Tibial nerve (tissue), 3 donors: ENCODE data around the gene EXTL1.

Source experiments
- CTCF ChIP-seq, 5 experiments: fragments of 200-600 bp in 3 of 5; fragments of 450-650 bp in 2 of 5; sonication (generic) in 3 of 5; IDR thresholded peaks; one replicate each; pipeline ENCODE4 v1.5.1; 2016 to 2019; ENCODE audit warnings: antibody characterized with exemption in 5 of 5, mild to moderate bottlenecking in 3 of 5, moderate library complexity in 2 of 5
- POLR2A ChIP-seq, 2 donors: fragments of 450-650 bp; IDR thresholded peaks; one replicate each; pipeline ENCODE4 v1.6.1; 2017; ENCODE audit warnings: antibody characterized with exemption in 2 of 2, mild to moderate bottlenecking in 2 of 2, moderate library complexity in 2 of 2

GRCh38 chr1:26079178-26079563 is 57.6 kb downstream of the EXTL1 start:
- TF ChIP-seq CTCF (IDR thresholded peaks at IDR 0.05), result no peak
- no peak for TF ChIP-seq POLR2A (IDR thresholded peaks at IDR 0.05)
